HG03457 (cell line): Measurements from ENCODE around the gene CLCA2.

Experiments
- ATAC-seq: cut with Tn5 transposase; IDR thresholded peaks from one replicate; pipeline ENCODE4 v1.9.1; 2021; ENCODE audit warnings: moderate number of reproducible peaks; ENCODE audit not compliant: unreplicated experiment

Gene CLCA2

GRCh38 chr1:86423873-86424272 is at the start of gene CLCA2:
Gene CLCA2, plus strand, starts transcription at chr1:86424171. Its CDS starts 77 bp downstream, at chr1:86424248.
- no peak for ATAC-seq

DNA sequence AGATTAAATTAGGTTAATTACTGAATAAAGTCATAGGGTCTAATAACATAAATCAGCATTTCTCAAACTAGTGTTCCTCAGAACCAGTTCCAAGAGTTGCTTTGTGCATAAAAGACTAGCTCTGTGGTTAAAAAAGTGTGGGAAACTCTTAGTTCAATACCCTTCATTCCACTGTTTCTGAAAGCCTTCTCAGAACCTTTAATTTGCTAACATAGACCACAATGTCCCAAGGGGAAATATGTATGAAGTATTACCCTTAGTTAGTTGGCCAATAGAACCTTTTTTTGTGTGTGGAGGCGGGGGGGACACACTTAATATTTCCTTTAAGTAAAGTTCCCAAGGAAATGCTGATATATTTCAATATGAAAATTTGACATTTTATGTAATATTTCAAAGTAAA is 48.3 kb upstream of the CLCA2 start:
- no peak for ATAC-seq

GRCh38 chr1:86377341-86377740 is 46.6 kb upstream of the CLCA2 start:
- no peak for ATAC-seq

DNA sequence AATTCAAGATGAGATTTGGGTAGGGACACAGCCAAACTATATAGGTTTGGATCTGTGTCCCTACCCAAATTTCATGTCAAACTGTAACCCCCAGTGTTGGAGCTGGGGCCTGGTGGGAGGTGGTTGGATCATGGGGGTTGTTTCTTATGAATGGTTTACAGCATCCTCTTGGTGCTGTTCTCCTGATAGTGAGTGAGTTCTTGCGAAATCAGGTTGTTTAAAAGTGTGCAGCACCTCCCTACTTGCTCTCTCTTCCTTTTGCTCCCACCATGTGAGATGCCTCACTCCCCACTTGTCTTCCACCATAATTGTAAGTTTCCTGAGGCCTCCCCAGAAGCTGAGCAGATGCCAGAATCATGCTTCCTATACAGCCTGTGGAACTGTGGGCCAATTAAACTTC is 45.2 kb upstream of the CLCA2 start:
- no peak for ATAC-seq

GRCh38 chr1:86380257-86380861 is 43.6 kb upstream of the CLCA2 start:
- ATAC-seq, result peak; percentile 62

GRCh38 chr1:86381223-86381622 is 42.7 kb upstream of the CLCA2 start:
- ATAC-seq, result no peak

- no peak for ATAC-seq
Observed at GRCh38 chr1:86382878-86383277, 41.1 kb upstream of the CLCA2 start.

- ATAC-seq, result no peak
Observed at GRCh38 chr1:86387916-86388627, 35.9 kb upstream of the CLCA2 start.

DNA sequence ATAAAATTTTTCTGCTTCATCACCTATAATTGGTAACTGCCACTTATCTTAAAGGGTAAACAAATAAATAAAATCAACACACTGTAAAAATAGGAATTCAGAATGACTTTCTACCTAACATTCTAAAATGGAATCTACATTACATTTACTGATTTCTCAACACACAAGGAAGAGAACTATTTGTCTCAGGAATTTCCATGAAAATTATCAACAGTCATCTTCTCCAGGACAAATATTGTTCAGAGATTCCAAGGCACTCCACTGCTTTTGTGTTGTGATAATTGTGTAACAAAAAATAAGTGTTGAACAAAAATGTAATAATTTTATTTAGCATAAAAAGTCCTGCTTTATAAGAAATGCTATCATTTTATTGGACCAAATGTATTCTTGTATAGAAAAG is 35.2 kb upstream of the CLCA2 start:
- ATAC-seq, result no peak

DNA sequence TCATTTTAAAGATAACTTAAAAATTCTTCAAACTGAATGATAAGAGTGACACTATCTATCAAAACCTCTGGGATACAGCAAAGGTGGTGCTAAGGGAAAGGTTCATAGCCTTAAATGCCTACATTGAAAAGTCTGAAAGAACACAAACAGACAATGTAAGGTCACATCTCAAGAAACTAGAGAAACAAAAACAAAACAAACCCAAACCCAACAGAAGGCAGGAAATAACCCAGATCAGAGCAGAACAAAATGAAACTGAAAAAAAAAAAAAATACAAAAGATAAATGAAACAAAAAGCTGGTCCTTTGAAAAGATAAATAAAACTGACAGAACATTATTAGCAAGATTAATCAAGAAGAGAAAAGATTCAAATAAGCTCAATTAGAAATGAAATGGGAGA is 34.7 kb upstream of the CLCA2 start:
- no peak for ATAC-seq

DNA sequence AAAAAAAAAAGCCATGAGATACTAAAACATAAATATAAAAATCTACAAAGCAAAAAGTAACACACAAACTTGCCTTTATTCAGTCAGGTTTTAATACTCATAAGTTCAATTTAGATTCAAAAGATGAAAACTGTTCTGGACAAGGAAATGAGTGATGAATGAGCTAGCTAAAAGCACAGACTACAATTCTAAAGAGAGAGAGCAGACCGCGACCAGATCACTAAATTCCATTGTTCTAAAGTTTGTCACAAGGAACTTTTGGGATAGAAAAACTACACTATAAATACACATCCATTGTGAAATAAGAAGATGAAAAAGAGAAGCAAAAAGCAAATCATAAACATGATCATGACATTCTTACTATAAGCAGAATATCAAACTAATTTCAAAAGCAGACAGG is 29.6 kb upstream of the CLCA2 start:
- ATAC-seq, result no peak

GRCh38 chr1:86395751-86396497 is 28.0 kb upstream of the CLCA2 start, which contains the start of gene ODF2L:
Gene ODF2L, minus strand, starts transcription at chr1:86396323. Its CDS starts 9,296 bp downstream, at chr1:86387027.
- peak; percentile 100 for ATAC-seq

- peak; percentile 12 for ATAC-seq
Observed at GRCh38 chr1:86396498-86396890, 27.5 kb upstream of the CLCA2 start.

DNA sequence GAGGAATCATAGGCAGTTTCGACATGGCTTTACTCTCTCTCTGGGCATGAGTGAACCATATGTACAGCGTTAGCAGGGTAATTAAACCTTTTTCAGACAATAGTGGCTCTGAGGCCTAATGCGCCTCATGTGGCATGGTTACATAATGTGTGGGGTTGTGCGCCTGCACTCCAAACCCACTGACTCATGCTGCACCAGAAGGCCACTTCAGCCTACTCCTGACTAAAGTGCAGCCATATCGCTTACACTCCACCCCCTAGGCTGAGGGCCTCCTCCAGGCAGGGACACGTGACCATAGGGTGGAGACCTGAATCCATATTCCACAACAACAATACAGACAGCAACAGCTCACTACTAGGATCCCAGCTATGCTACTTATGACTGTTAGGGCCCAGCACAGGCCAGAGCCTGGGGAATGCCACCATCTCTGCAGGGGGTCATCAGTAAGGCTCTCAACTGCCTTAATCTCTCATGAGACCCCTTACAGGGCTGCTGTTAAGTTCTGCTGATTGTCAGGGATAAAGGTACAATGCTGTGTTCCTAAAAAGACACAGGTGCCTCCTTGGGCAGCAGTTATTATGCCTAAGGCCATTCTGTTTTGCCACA is 14.5 kb upstream of the CLCA2 start:
- ATAC-seq, result no peak

DNA sequence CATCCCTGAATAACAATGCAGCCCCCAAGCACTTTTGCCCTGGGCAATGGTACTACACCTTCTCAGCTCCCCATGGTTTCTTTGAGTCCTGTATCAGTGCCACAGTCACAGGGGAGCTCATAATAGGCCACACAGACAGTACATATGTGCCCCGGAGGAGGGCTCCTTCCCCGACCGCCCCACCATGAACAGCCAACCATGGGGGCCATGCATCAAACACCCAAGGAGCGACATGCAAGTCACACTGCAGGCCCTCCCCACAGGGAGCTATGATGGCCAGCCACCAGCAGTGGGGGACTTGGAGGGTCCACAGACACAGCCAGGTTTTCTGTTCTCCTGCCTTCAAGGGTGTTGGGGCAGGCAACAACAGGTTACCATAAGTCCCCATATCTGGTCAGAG is 13.1 kb upstream of the CLCA2 start:
- no peak for ATAC-seq

- ATAC-seq, result no peak
Observed at GRCh38 chr1:86416343-86416742, 7.6 kb upstream of the CLCA2 start.

DNA sequence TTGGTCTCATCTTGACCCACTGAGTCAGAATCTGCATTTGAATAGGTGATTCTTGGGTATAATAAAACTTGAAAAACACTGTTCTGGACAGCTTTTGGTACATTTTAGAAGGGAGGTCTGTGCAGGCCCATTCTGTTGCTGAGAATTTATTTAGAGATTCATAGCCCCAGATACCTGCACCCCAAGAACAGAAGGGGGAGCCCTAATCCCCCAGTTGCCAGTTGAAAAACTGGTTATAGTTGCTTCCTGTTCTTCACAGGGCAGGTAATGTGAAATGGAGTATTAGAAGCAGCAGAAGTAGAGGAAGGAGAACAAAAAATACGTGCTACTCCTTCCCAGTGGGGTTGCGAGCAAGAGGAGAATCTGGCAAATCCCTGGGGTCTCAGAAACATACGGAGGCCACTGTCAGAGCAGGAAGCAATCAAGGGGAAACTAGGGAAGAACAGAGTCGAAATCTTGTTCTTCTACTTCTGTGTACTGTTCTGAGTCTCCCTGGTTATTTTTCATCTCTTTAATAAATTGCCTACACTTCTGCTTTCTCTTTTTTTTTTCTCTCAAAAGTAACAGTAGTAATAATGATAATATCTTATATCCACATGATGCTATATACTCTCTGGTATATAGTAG is 4.6 kb upstream of the CLCA2 start:
- ATAC-seq, result peak; percentile 81

DNA sequence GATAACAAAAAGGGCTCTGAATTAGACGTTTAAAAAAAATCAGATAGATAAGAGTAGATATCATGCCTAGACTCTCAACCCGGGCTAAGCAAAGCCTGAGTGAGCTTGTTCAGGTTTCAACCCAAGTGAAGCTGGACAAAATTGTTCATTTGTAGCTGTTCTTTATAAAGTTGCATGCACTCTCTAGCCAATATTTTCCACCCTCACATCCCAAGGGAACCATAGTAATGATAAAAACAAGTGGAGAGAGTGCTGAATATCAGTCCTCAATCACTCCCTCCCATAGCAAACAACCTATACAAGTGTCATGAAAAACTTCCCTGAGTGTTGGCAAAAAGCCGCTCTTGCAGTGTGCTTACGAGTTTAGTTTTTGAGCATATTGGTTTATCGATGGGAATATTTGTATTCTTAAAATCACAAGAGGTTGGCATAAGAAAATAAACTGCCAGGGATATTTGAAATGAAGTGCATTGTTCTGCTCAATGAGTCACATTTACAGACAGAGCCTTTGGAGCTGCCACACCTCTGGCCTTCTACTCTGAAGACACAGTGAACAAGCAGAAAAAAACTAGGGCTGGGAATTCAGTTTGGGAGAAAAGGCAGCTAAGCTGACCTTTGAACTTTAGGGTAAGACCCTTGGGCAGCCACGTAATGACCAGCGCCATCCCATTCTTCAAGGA is 2.2 kb upstream of the CLCA2 start:
- no peak for ATAC-seq

DNA sequence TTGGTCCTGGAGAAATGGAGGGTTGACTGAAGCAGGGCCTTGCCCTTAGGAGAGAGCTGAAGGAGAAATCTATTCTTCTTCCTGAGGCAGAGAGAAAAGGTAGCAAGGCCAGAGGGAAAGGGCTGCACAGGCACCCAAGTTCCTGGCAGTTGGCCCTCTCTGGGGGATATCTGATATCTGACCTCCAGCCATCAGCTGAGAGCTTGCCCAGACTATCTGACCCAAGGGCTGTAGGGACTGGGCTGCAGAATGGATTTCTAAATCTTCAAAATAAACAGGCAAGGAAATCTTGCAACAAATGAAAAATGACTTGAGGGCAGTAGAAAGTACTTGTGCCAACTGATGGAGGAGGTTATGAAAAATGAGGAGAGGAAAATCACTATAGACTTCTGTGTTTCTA is 498 bp upstream of the CLCA2 start:
- ATAC-seq, result no peak

- no peak for ATAC-seq
Observed at GRCh38 chr1:86429122-86429725, 5.3 kb downstream of the CLCA2 start.
